ENCODE data around the gene WNT3A.
"Not testable (repeated sequence)": the region's sequence is repeated elsewhere in the genome, so short reads cannot be mapped to it uniquely, and the experiment has no call there.

WNT3A gene

DNA sequence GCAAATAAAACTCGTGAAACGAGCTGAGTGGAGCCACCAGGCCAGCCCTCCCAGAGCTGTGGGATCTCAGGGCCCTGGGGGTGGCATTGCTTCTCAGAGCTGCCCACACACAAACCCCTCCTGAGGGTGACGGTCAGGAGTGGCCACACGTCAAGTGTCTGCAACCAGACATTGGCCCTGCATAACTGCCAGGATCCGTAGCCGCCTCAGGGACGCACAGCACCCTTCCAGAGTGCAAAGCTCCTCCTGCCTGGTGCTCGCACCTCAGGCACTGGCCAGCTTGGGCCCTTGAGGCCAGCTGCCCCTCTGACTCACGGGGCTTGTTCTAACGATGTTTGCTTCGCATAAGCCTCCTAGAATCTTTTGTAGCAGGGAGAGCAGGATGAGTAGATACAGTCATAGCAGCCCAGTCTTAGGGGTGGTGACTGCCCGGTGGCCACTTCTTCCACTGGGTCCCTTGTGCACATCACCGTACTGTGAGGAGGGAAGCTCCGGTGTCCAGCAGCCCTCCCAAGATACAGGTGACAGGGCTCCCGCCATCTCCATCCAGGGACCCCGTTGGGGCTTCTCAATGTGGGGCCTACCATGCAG is 5.0 kb downstream of the WNT3A start:
- no peak for DNase-seq (ENCODE audit: low read depth in 2 of 2)

DNA sequence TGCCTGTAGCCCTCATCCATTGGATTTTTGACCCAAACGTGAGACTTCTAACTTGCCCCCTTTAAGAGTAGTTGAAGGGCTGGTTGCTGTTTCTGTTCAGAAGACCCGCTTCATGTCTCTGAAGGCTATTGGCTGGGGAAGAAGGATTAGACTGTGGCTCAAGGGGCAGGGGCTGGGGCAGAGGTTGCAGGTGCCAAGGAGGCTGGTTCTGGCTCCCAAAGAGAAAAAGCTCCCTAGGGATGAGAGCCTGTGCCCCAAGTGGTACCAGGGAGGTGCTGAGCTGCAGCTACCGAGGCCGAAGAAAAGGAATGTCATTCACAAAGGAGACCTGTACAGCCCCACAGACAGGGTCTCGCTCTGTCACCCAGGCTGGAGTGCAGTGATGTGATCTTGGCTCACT is 5.8 kb downstream of the WNT3A start:
- no peak for DNase-seq (ENCODE audit: low read depth in 2 of 2)

DNA sequence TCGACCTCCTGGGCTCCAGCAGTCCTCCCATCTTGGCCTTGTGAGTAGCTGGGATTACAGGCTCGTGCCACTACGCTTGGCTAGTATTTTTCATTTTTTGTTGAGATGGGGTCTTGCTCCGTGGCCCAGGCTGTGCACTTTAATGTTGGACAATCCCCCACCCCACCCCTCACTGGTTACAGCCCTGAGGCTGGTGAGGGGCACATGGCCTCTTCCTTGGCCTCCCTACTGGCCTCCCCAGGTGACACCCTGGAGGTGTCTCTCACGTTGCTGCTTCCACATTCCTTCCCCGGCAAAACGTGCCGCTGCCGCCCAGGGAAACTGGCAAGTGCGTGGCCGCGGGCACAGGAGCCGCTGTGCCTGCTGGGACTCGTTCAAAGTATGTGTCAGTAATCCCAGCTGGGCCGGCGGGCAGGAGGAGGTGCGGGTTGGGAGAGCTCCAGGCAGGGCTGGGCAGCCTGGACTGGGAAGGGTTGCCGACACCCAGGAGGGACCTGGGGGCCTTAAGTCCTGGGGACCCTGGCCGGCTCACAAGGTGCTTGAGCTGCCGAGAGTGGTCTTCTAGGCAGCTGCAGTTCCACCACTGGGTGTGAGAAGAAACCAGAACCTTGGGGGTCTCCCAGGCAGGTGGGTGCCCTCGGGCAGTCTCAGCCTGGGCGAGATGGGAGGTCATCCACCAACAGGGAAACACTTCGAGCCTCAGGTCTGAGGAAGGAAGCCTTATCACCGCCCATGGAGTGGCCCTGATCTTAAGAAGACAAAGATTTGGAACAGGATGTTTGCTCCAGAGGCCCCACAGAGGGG is 6.5 kb downstream of the WNT3A start:
- DNase-seq (ENCODE audit: low read depth in 2 of 2), result no peak

DNA sequence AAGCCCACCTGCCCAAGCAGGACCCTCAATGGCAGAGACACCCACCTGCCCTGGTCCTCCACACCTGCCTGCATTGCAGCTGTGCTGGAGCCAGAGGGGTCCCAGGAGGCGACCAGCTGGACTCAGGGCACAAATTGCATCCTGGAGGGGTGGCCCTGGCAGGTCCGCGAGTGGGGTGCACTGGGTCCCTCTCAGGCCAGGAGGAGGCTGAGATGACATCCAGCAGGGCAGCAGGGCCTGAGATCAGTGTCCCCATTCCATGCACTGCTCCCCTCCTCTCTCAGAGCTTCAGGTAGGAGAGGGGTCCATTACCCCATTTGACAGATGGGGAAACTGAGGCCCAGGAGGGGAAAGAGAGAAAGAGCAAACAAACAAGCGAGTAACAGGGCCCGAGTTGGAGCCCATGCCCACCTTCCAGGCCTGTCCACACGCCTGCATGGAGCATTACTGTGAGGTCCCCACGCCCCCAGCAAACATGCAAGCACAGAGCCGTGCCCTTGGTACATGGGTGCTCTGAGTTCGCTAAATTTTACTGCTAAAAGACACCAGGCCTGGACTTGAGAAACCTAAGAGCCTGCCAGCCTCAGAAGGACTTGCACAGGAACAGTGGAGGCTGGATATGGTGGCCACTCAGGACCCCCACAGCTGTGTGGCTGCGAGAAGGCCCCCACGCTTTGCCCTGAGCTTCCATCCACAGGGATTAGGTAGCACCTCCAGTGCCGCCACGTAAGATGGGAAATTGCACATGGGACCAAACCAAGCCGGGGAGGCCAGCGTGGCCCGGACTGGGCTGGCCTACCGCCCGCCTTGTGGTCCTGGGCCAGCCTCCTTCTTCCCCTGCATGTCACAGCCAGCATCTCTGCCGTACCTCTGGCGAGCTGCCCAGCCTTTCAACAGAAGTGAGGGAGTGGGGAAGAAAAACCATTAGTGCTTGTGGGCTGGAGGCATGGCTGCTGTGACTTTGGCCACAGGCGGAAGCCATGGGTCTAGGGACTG is 7.4 kb downstream of the WNT3A start:
- DNase-seq (ENCODE audit: low read depth in 2 of 2), result no peak

DNA sequence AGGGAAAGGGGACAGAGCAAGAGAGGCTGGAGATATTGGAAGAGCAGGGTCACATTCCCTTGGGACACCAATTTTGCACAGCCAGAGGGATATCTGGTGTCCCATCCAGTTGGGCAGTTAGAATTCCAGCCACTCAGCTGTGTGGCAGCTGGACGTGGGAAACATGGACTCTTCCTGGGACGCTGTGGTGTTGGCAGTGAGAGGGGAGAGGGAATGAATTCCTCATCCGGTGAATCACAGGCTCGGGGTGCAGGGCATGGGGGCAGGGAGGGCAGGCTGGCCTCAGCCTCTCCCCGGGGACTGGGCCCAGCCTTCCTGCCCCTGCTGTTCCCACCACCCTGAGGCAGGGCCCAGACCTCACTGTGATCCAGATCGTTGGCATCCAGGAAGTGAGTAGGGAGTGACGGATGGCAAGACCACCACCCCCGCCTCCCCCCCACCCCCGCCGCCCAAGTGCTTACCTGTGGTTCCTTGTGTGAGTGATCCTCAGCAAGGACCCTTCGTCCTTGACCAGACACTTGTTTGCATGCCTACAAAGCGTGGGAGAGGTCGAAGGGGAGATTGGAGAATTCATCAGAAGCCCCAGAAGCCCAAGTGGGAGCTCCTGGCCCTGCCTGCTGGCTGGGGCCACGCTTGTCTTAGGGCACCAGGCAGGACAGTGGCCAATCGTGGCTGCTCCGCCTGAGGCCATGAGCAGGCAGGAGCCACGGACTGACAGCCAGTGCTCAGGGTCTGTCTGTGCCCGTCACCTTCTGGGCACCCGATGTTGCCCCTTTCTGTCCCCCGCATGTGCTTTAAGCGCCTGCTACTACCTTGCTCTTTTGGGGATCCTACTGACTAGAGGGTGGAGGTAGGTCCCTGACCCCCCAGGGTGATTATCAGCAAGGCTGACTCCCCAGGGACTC is 8.7 kb downstream of the WNT3A start:
- no peak for DNase-seq (ENCODE audit: low read depth in 2 of 2)

DNA sequence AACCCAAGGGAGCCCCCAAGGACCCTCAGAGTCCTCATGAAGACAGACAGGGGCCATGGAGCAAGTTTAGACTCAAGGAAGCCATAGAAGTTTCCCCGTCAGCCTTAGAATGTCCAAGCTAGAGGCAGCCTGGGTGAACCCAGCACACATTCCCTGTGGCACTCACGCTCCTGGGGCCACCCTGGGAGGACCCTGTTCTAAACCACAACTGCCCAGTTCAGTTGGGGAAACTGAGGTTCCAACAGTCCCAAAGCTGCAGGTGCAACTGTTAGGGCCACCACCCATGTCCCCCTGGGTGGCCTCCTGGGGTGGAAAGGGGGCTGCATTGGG is 9.3 kb downstream of the WNT3A start:
- DNase-seq (ENCODE audit: low read depth in 2 of 2), result no peak

DNA sequence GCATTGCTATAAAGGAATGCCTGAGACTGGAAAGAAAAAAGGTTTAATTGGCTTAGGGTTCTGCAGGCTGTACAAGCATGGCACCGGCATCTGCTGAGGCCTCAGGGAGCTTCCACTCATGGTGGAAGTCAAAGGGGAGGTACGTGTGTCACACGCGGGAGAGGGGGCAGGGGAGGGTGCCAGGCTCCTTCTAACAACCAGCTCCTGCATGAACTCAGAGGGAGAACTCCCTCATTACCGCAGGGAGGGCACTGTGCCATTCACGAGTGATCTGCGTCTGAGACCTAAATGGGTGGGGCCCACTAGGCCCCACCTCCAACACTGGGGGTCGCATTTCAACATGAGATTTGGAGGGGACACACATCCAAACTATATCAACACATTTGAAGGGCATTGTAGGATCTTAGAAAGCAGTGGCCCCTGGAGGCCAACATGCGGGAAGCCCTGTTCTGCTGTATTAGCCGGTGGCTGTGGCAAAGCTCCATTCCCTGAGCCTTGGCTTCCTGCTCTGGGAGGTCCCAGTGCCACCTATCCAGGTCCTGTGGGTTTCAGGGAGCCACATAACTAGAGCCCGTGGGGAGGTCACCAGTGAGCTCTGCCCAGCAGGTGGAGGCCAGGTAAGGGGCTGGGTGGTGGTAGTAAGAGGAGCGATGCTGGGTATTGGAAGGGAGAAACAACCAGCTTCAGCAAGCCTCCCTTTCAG is 10.0 kb downstream of the WNT3A start:
- DNase-seq (ENCODE audit: low read depth in 2 of 2), result no peak

DNA sequence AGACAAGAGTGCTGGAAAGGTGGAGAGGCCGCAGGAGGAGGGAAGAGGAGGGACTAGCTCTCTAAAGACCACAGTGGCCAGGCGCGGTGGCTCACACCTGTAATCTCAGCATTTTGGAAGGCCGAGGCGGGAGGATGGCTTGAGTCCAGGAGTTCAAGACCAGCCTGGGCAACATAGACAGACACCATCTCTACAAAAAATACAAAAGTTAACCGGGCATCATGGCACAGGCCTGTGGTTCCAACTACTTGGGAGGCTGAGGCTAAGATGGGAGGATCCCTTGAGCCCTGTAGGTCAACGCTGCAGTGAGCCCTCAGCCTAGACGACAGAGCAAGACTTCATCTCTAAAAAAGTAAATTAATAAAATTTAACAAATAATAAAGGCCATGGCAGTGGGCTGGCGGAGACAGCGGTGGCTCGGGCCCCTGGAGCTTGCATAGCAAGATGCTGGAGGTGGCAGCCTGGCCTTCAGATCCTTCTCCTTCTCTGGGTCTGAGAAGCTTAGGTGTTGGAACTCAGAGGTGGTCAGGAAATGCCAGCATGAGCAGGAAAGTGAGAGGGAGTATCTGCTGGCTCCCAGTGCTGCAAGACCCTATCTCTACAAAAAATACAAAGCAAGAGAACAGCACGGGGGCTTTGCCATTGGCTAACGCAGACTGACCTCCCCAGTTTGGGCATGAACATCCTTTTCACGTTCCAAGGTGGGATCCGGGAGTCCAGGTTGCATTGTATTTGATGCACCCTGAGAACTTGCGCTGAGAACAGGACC is 10.7 kb downstream of the WNT3A start:
- no peak for DNase-seq (ENCODE audit: low read depth in 2 of 2)

DNA sequence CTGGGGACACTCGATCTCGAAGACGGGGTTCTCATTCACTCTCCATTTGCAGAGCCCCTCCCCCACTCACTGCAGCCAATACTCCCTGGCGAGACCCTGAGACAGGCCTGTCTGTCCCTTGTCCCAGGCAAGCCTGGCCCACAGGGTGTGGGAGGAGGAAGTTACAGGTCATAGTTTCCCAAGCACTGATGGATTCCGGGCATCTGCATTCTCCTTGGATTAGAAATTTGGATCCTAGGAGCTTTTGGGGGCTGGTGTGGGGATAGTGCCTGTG is 11.3 kb downstream of the WNT3A start:
- no peak for DNase-seq (ENCODE audit: low read depth in 2 of 2)

DNA sequence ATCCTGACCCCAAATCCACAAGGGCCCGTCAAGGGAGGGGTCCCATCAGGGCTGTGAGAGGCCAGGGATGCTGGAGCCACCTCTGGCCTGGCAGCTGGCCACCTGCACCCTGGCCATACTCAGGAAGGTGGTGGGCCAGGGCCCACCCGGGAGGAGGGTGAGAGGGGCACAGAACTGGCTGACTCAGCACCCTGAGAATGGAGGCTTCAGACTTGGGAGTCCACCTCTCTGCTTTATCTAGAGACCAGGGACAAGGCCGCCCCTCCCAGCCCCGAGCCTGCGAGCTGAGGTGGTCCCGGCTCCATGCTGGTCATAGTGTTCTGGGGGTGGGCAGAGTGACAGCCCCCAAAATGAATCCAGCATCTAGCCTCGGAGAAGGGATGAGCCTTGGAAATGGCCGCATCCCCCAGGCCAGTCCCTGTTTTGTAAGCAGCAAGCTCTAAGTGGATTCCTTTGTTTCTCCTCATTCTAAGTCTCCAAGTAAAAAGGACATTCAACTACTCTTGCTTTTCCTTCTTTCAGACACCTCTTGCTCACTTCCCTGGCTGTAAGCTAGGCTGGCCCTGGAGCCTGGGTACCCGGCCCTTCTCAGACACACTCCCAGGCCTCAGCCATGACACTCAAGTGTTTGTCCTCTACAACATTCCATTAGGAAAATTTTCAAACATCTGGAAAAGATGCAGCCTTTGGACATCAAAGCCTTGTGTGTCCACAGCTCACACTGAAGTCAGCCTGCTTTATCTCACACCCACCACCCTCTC is 12.3 kb downstream of the WNT3A start:
- no peak for DNase-seq (ENCODE audit: low read depth in 2 of 2)

DNA sequence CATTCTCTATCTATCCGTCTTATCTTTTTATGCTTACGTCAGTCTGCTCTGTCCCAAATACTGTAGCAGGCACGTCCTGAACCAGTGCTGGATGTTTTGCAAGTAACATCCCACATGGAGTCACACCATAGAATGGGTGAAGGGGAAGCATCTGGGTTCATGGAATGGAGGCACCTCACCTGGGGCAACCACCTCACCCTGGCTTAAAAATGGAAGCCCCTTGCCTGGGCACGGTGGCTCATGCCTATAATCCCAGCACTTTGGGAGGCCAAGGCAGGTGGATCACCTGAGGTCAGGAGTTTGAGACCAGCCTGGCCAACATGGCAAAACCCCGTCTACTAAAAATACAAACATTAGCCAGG is 12.9 kb downstream of the WNT3A start:
- not testable (repeated sequence) for DNase-seq (ENCODE audit: low read depth in 2 of 2)

DNA sequence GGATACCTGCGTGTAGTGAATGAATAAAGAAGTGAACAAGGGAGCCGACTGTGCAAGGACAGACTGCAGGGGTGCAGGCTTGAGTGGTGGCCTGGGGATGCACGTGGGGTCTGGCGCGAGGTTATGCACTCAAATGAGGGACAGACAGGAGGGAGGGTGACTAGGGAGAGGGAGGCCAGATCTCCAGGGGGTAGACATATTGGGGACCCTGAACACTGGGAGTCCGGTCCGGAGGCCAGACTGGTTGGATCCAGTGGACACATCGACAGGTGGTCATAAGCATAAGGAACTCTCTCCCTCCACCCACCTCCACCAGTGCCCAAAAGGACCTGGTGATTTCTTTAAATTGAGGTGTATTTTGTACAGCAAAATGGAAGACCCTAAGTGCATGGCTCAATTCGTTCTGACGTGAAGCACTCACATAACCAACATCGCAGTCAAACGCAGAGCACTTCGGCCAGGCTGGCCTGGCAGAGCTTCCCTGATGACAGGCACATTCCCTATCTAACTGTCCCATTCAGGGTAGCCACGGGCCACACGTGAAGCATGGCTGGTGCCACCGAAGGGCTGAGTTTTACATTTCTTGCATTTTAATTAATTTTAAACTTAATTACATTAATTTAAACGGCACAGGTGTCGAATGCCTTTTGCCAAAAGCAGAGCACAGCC is 14.0 kb downstream of the WNT3A start:
- DNase-seq (ENCODE audit: low read depth in 2 of 2), result no peak

- no peak for DNase-seq (ENCODE audit: low read depth in 2 of 2)
Observed at GRCh38 chr1:228021355-228022030, 14.7 kb downstream of the WNT3A start.

- DNase-seq (ENCODE audit: low read depth in 2 of 2), result no peak
Observed at GRCh38 chr1:228022571-228023293, 15.9 kb downstream of the WNT3A start.

GRCh38 chr1:228023294-228023639 is 16.5 kb downstream of the WNT3A start:
- no peak for DNase-seq (ENCODE audit: low read depth in 2 of 2)

GRCh38 chr1:228029281-228029680 is 22.5 kb downstream of the WNT3A start:
- DNase-seq (ENCODE audit: low read depth in 2 of 2), result no peak

- DNase-seq (ENCODE audit: low read depth in 2 of 2), result no peak
Observed at GRCh38 chr1:228030451-228031201, 23.8 kb downstream of the WNT3A start.

All from stimulated activated CD4-positive, alpha-beta T cell treated with anti-CD3 and anti-CD28 coated beads, Interleukin-15, amount 100 ng/mL, for 48 hours (primary cell).